Mononuclear cell (primary cell): ENCODE measurements around the gene CRYBG2. TPM values are rescaled to one million over a fixed set of nuclear protein-coding genes. Genes with fewer than 3 reads are reported as not detected.
"Not testable (repeated sequence)": the region's sequence is repeated elsewhere in the genome, so short reads cannot be mapped to it uniquely, and the experiment has no call there.

Experiments used
- H3K27me3 ChIP-seq: 2 replicates; pipeline ENCODE4 v1.6.0; 2011; ENCODE audit warnings: low read length, control low read depth; ENCODE audit not compliant: insufficient read depth
- H3K4me1 ChIP-seq: 2 replicates; pipeline ENCODE4 v1.5.1; 2011; ENCODE audit warnings: mild to moderate bottlenecking, low read length, control low read depth; ENCODE audit not compliant: insufficient read depth
- H3K4me3 ChIP-seq: 2 replicates; pipeline ENCODE4 v1.5.1; 2011; ENCODE audit warnings: mild to moderate bottlenecking, low read length, moderate library complexity
- H3K9me3 ChIP-seq: 2 replicates; pipeline ENCODE4 v1.5.1; 2011; ENCODE audit warnings: low read depth, mild to moderate bottlenecking, control low read depth, low read length
- total RNA-seq: library from RNA; depleted of rRNA; stranded (reverse); fragments of >200 nt; gene quantifications from one replicate; pipeline ENCODE4 v1.2.3, GENCODE V29; 2012

Gene CRYBG2
- total RNA-seq, 1 donor = 0.10 TPM

- no peaks in the 10 kb centered on the region for H3K4me1 ChIP-seq
- H3K27me3 ChIP-seq = no peaks in the 10 kb centered on the region
- no peak overlapping the region for H3K4me3 ChIP-seq
- no peaks in the 10 kb centered on the region for H3K9me3 ChIP-seq
These were observed 7.5 kb downstream of the CRYBG2 start for GRCh38 chr1:26346274-26347033.

DNA sequence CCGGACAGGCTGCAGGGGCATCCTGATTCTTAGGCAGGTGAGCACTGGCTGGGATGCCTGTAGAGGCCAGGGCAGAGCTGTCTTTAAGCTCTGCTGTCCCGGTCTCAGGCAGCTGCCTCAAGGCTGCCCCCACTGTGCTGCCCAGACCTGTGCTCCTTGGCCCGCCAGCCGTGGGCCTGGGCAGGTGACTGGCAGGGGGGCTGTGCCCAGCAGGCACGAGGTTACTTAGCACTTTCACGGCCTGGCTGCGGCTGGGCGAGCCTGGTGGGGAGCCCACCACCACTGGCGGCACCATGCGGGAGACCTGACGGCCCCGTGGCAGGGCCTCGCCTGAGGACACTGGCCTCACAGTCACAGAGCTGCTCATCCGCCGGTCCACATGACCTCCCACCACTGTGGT, 8.2 kb downstream of the CRYBG2 start:
- Histone ChIP-seq H3K4me3 (no peak overlapping the region), H3K27me3 (no peaks in the 10 kb centered on the region), H3K4me1 (no peaks in the 10 kb centered on the region), H3K9me3 (no peaks in the 10 kb centered on the region)

DNA sequence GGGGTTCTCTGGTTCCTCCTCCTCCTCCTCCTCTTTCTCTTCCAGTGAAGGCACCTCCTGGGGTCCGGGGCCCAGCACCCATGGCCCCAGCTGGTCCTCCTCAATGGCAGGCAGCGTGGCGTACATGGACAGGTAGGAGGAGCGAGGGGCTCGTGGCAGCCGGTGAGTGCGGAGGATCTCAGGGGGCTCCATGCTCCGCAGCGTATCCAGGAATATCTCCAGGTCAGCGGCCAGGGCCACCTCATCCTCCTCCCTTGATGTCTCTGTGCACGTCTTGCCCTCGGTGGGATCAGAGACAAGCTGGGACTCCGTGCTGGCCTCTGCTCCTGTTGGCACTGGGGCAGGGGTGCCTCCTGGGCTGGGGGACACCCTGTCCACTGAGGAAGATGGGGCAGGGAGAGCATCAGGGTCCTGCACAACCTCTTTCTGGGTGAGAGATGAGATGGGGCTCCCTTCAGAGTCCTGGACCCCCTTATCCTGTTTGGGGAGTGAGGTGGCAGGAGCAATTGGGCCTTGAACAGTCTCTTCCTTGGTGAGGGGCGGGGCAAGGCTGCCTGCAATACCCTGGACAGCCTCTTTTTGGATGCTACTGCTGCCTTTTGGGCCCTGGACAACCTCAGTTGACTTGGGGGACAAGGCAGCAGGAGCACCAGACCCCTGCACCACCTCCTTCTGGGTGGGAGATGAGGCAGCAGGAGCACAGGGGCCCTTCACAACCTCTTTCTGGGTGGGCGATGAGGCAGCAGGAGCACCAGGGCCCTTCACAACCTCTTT, 9.6 kb downstream of the CRYBG2 start:
- no peak overlapping the region for H3K4me3 ChIP-seq
- no peaks in the 10 kb centered on the region for H3K9me3 ChIP-seq
- H3K27me3 ChIP-seq = no peaks in the 10 kb centered on the region
- no peaks in the 10 kb centered on the region for H3K4me1 ChIP-seq

GRCh38 chr1:26340047-26340481, 13.9 kb downstream of the CRYBG2 start:
- peaks cover 16% of the 10 kb centered on the region for H3K4me1 ChIP-seq

DNA sequence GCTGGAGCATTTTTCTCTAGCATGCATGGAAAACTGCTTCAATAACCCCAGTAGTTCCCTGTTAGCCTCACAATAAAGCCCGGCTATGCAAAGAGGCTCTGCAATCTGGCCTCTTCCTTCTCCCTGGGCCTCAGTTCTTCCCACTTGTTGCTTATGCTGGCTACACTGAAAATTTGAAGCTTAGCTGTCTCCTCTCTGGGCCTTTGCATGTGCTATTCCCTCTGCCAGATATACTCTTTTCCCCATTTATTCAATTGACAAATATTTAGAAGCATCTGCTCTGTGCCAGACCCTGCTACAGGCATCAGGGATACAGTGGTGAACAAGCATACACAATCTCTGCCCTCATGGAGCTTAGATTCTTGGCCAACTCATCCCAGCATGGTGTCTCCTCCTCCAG, 15.3 kb downstream of the CRYBG2 start:
- Histone ChIP-seq H3K4me3 (no peak overlapping the region), H3K4me1 (peaks cover 21% of the 10 kb centered on the region), H3K9me3 (no peaks in the 10 kb centered on the region)

More at GRCh38 chr1:26340047-26340481, 13.9 kb downstream of the CRYBG2 start:
- H3K4me3 ChIP-seq = no peak overlapping the region
- H3K9me3 ChIP-seq = no peaks in the 10 kb centered on the region
- H3K27me3 ChIP-seq = no peaks in the 10 kb centered on the region

DNA sequence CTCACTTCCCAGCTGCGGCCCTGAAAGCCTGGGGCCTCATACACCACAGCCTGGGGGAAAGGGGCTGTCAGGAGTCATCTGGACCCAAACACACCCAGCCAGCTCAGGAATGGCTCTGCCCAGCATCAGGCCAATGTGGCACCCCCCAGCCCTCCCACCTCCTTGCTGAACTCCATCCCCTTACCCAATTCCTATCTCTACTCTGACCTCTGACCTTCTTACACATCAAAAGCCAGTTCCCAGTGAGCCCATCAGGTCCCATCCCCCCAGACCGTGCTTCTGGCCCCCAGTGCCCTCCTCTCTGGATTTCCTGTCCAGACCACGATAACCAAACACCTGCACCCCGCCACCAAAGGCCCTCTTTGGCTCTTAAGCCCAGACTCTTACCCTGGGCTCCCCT, 16.3 kb downstream of the CRYBG2 start:
- Histone ChIP-seq H3K4me3 (no peak overlapping the region), H3K9me3 (no peaks in the 10 kb centered on the region), H3K27me3 (no peaks in the 10 kb centered on the region), H3K4me1 (peaks cover 26% of the 10 kb centered on the region)

More for the DNA sequence above, 15.3 kb downstream of the CRYBG2 start:
- H3K27me3 ChIP-seq = no peaks in the 10 kb centered on the region

DNA sequence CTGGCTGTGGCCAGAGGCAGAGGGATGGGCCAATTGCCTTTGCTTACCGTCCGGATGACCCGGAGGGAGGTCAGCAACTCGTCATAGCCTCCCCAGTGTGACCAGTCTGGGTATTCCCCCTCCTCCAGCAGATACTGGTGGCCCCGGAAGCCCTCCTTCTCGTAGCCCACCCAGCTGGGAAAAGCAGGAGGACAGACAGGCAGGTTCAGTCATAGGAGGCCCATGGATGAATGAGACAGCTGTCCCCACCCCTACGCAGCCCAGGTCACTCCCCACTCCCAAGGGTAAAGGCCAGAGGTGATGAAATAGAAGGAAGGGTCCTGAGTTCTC, 16.8 kb downstream of the CRYBG2 start:
- no peaks in the 10 kb centered on the region for H3K9me3 ChIP-seq

GRCh38 chr1:26336477-26337205, 17.3 kb downstream of the CRYBG2 start:
- Histone ChIP-seq H3K9me3 (no peaks in the 10 kb centered on the region), H3K27me3 (no peaks in the 10 kb centered on the region), H3K4me1 (peaks cover 26% of the 10 kb centered on the region), H3K4me3 (peak overlapping the region; percentile 47)

More for the DNA sequence above, 16.8 kb downstream of the CRYBG2 start:
- H3K27me3 ChIP-seq = no peaks in the 10 kb centered on the region
- peaks cover 26% of the 10 kb centered on the region for H3K4me1 ChIP-seq
- H3K4me3 ChIP-seq = no peak overlapping the region

DNA sequence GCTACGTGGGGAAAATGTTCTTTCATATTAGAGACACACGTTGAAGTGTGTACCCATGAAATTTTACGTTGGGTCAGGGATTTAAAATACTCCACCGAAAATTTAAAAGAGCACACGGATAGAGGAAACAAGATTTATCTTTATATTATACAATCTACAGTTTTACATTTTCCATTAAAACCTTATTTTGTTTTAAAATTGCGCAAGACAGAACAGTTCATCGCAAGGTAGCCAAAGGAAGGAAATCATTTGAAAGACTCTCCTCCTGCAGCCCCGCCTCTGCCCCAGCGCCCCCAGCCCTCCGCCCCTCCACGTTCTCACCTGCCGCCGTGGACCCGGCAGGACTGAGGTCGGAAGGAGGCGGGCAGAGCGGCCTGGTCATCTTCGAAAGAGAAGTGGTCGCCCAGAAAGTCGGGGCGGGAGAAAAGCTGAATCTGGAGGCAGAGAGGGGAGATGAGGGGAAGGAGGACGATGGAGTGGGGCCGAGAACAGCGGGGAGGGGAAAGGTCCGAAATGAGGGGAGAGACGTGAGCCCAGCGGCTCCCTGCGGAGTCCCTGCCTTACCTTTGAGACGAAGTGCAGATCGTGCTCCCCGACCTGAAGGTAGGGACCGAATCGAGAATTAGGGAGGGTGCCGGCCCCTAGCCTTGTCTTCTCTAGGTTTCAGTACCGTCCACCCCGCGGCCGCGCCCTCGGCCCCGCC, 18.0 kb downstream of the CRYBG2 start:
- H3K9me3 ChIP-seq = no peaks in the 10 kb centered on the region
- no peaks in the 10 kb centered on the region for H3K27me3 ChIP-seq
- H3K4me1 ChIP-seq = peaks cover 26% of the 10 kb centered on the region
- H3K4me3 ChIP-seq = peak overlapping the region; percentile 47

GRCh38 chr1:26333312-26333711, 20.6 kb downstream of the CRYBG2 start:
- H3K27me3 ChIP-seq, H3K4me3 ChIP-seq, H3K9me3 ChIP-seq: not testable (repeated sequence)
- peaks cover 26% of the 10 kb centered on the region for H3K4me1 ChIP-seq

- Histone ChIP-seq H3K27me3 (no peaks in the 10 kb centered on the region), H3K9me3 (no peaks in the 10 kb centered on the region), H3K4me3 (no peak overlapping the region), H3K4me1 (peaks cover 12% of the 10 kb centered on the region)
These were observed 23.7 kb downstream of the CRYBG2 start for GRCh38 chr1:26330276-26330675.

GRCh38 chr1:26329380-26329779, 24.6 kb downstream of the CRYBG2 start:
- H3K27me3 ChIP-seq, H3K4me3 ChIP-seq, H3K4me1 ChIP-seq, H3K9me3 ChIP-seq: not testable (repeated sequence)

- Histone ChIP-seq H3K27me3 (no peaks in the 10 kb centered on the region), H3K4me1 (peaks cover 4% of the 10 kb centered on the region), H3K4me3 (no peak overlapping the region), H3K9me3 (no peaks in the 10 kb centered on the region)
These were observed 25.3 kb downstream of the CRYBG2 start for GRCh38 chr1:26328597-26328996.

GRCh38 chr1:26327956-26328362, 26.0 kb downstream of the CRYBG2 start:
- Histone ChIP-seq H3K27me3 (no peaks in the 10 kb centered on the region), H3K4me1 (no peaks in the 10 kb centered on the region), H3K4me3 (no peak overlapping the region), H3K9me3 (no peaks in the 10 kb centered on the region)

- Histone ChIP-seq H3K27me3 (no peaks in the 10 kb centered on the region), H3K4me1 (peaks cover 29% of the 10 kb centered on the region), H3K9me3 (no peaks in the 10 kb centered on the region), H3K4me3 (no peak overlapping the region)
These were observed 29.4 kb downstream of the CRYBG2 start for GRCh38 chr1:26324550-26324949.
